GM12892 (cell line): ENCODE results near the gene GDPD4. TPM values are rescaled to one million over a fixed set of nuclear protein-coding genes. Genes with fewer than 3 reads are reported as not detected.

ENCODE experiments used
- DNase-seq: peaks from one replicate; pipeline ENCODE4 v3.0.0; 2011; ENCODE audit not compliant: insufficient read length
- FAIRE-seq: peaks from 2 replicates; lab custom pipeline; 2011; peaks lifted over from hg19 to GRCh38; lab: Jason Lieb, UNC
- POLR2A ChIP-seq: IDR thresholded peaks from 2 replicates; pipeline ENCODE4 v1.6.1; 2011; ENCODE audit warnings: low read depth, low read length, control low read depth
- POLR2AphosphoS5 ChIP-seq: IDR thresholded peaks from 2 replicates; pipeline ENCODE4 v1.6.1; 2011; ENCODE audit warnings: low read depth, low read length, control low read depth
- TAF1 ChIP-seq: IDR thresholded peaks from 2 replicates; pipeline ENCODE4 v1.6.1; 2011; ENCODE audit warnings: low read depth, mild to moderate bottlenecking, control low read depth, low read length, borderline replicate concordance
- polyA plus RNA-seq: library from polyadenylated mRNA; unstranded; fragments of >200 nt; gene quantifications from one replicate; pipeline ENCODE4 v1.2.1, GENCODE V29; 2012; ENCODE audit warnings: missing spikeins, inconsistent platforms; ENCODE audit not compliant: missing spikeins

The GDPD4 gene, protein sequence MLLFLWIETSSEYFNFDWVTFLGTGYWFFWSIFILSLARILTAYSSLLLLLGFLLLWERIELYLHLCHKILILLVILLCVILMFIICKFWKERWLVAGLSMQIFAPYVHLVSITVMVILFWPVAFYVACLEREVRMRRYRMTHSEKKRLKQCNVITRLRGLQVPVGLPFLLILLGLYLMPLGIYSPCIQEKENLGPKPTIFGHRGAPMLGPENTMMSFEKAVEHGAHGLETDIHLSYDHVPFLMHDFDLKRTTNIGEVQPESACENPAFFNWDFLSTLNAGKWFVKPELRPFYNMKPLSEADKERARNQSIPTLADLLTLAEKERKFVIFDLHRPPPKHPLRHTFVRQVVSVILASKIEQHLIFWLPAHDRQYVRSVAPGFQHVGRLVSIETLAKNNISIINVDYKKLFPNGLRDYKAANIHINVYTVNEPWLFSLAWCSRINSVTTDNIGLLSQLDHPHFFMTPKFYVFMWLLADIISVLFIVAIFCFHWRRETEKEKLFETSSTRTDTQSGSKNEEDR
- polyA plus RNA-seq: not detected

GRCh38 chr11:77301510-77301909 lies at the start of gene GDPD4:
GDPD4 (minus strand) TSS chr11:77301686; CDS start chr11:77285137, 16,549 bp downstream.
- TF ChIP-seq TAF1: no peak
- TF ChIP-seq POLR2AphosphoS5: no peak
- no peak for TF ChIP-seq POLR2A
- DNase-seq (no peak), FAIRE-seq (no peak)

DNA sequence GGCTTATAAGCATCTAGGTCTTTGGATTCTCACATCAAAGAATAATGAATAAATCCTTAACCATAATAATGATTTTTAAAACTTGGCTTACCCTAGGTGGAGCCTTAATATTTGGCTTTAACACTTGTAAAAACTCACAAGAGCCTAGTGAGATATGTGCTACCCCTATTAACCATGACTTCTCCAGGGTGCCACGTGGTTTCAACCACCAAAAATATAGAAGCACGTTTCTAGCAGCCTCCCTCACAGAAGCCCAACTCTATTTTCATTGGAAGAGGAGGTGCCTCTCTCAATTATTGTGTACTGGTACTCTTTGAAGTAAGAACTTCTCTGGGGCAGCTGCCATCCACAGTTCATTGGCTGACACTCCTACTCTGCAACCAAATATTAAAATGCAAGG lies 46.5 kb upstream of the GDPD4 start:
- no peak for TF ChIP-seq POLR2A
- no peak for TF ChIP-seq POLR2AphosphoS5
- TF ChIP-seq TAF1: no peak
- FAIRE-seq (peak; percentile 30), DNase-seq (no peak)

GRCh38 chr11:77346906-77347603 lies 45.6 kb upstream of the GDPD4 start:
- DNase-seq (no peak), FAIRE-seq (no peak)
- TF ChIP-seq TAF1 (no peak), POLR2A (no peak), POLR2AphosphoS5 (no peak)

DNA sequence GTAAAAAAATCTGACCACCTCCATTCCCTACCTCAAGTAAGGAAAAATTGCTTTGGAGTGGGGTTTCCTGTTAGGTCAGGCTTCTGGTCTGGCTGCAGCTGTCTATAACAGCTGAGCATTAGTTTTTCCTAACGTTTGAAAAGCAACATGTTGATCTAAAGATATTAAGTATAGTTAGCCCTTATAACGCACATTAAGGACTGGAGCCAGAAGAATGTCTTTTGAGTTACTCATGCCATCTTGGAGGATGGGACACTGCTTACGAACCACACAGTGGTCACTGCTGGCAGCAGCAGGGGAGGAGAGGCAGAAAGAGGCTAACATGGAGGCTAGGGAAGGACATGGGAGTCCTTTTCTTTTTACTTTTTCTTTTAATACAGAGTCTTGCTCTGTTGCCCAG lies 44.1 kb upstream of the GDPD4 start:
- TF ChIP-seq POLR2A: no peak
- TF ChIP-seq POLR2AphosphoS5: no peak
- TF ChIP-seq TAF1: no peak
- FAIRE-seq (no peak), DNase-seq (no peak)

DNA sequence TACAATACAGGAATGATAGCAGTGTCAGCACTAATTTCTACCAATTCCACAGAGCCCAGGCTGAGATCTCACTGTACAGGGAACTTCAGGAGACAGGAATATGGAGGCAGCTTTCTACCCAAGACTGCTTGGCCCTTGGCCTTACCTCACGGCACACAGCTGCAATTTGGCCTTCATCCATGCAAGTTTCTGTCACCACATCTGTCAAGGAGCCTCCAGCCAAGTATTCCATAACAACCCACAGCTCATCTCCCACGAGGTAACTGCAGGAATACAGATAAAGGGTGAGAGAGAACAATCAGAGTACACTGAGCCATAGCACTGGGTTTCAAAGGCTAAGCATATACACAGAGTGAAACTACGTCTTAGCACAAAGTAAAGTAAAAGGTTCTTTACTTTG lies 39.0 kb upstream of the GDPD4 start:
- no peak for TF ChIP-seq POLR2A
- no peak for TF ChIP-seq POLR2AphosphoS5
- no peak for TF ChIP-seq TAF1
- peak; percentile 60 for FAIRE-seq
- DNase-seq: no peak

GRCh38 chr11:77332259-77332658 lies 30.8 kb upstream of the GDPD4 start:
- DNase-seq (no peak), FAIRE-seq (no peak)
- TF ChIP-seq TAF1: no peak
- no peak for TF ChIP-seq POLR2A
- TF ChIP-seq POLR2AphosphoS5: no peak

- FAIRE-seq (no peak), DNase-seq (no peak)
- no peak for TF ChIP-seq POLR2AphosphoS5
- no peak for TF ChIP-seq POLR2A
Observed at GRCh38 chr11:77325159-77325558, 23.7 kb upstream of the GDPD4 start.

DNA sequence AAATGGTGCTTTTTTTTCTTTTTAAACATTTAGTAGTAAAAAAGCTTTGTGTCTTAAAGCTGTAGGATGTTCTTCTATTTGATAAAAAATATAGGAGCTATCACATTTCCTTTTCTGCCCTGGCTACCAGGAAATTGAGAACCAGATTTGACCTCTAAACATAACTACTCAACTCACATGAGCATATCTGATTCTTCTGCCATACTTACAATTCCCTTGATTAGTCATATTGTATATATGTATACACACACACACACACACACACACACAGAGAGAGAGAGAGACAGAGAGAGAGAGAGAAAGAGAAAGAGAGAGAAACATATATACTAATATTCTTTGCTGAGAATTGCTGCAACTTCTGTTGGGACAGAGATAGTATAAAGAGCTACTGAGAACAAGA lies 23.0 kb upstream of the GDPD4 start:
- FAIRE-seq: no peak

GRCh38 chr11:77322926-77323590 lies 21.6 kb upstream of the GDPD4 start:
- DNase-seq: no peak
- peak; percentile 36 for FAIRE-seq

More for the DNA sequence above, 23.0 kb upstream of the GDPD4 start:
- TF ChIP-seq POLR2AphosphoS5: no peak
- no peak for TF ChIP-seq TAF1
- TF ChIP-seq POLR2A: no peak
- no peak for DNase-seq

DNA sequence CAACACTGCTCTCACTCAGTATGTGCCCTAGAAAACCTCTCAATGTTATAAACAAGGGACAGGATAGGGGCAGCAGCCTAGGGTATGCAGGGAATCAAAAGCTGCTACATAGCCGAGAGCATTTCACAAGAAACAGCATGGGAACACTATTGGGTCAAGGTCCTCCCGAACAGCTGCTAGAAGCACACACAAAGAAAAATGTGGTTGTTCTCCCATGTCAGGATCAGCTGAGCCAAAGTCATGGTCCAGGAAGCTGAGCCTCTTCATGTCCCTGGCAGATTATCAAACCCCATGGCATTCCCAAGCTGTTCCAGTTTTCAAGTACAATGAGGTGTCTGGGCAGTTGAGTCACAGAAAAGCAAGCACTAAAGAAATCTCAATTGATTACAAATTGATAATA lies 21.0 kb upstream of the GDPD4 start:
- FAIRE-seq (no peak), DNase-seq (no peak)
- TF ChIP-seq TAF1: no peak

More at GRCh38 chr11:77322926-77323590, 21.6 kb upstream of the GDPD4 start:
- TF ChIP-seq TAF1 (no peak), POLR2AphosphoS5 (no peak), POLR2A (no peak)

DNA sequence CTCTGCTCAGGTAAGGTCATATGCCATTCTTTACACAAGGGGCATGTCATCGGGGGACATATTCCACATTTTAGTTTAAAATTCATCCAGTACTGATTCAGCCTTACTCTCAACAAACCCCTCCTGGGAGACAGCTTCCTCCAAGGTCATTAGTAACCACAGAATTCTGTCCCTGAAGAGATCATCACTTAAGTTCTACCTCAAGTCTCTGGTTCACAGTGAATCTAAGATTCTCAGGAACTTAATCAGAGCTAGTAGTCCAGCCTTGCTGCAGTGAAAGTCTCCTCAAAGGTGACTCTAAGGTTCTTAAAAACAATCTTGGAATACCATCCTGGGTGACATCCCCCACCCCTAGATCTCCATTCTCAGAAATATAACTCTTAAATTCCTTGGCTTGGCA lies 18.9 kb upstream of the GDPD4 start:
- FAIRE-seq (no peak), DNase-seq (no peak)
- TF ChIP-seq POLR2A: no peak
- TF ChIP-seq POLR2AphosphoS5: no peak
- no peak for TF ChIP-seq TAF1
